ENCODE measurements around the gene CRACR2B. TPM values are rescaled to one million over a fixed set of nuclear protein-coding genes. Genes with fewer than 3 reads are reported as not detected.
A peak's percentile ranks its signal among the peaks of the same experiment; 100 is the strongest.

Gene CRACR2B
- total and polyA plus RNA-seq, 2 of the 13 experiments (the other 11 are each of a cell fraction or from before 2014, with no cell fraction given), result 14.9 to 21.0 TPM

GRCh38 chr11:832529-833113 is 4.9 kb downstream of the CRACR2B start, which contains the start of gene CD151 (continued):
- TF ChIP-seq, protein P1, sequence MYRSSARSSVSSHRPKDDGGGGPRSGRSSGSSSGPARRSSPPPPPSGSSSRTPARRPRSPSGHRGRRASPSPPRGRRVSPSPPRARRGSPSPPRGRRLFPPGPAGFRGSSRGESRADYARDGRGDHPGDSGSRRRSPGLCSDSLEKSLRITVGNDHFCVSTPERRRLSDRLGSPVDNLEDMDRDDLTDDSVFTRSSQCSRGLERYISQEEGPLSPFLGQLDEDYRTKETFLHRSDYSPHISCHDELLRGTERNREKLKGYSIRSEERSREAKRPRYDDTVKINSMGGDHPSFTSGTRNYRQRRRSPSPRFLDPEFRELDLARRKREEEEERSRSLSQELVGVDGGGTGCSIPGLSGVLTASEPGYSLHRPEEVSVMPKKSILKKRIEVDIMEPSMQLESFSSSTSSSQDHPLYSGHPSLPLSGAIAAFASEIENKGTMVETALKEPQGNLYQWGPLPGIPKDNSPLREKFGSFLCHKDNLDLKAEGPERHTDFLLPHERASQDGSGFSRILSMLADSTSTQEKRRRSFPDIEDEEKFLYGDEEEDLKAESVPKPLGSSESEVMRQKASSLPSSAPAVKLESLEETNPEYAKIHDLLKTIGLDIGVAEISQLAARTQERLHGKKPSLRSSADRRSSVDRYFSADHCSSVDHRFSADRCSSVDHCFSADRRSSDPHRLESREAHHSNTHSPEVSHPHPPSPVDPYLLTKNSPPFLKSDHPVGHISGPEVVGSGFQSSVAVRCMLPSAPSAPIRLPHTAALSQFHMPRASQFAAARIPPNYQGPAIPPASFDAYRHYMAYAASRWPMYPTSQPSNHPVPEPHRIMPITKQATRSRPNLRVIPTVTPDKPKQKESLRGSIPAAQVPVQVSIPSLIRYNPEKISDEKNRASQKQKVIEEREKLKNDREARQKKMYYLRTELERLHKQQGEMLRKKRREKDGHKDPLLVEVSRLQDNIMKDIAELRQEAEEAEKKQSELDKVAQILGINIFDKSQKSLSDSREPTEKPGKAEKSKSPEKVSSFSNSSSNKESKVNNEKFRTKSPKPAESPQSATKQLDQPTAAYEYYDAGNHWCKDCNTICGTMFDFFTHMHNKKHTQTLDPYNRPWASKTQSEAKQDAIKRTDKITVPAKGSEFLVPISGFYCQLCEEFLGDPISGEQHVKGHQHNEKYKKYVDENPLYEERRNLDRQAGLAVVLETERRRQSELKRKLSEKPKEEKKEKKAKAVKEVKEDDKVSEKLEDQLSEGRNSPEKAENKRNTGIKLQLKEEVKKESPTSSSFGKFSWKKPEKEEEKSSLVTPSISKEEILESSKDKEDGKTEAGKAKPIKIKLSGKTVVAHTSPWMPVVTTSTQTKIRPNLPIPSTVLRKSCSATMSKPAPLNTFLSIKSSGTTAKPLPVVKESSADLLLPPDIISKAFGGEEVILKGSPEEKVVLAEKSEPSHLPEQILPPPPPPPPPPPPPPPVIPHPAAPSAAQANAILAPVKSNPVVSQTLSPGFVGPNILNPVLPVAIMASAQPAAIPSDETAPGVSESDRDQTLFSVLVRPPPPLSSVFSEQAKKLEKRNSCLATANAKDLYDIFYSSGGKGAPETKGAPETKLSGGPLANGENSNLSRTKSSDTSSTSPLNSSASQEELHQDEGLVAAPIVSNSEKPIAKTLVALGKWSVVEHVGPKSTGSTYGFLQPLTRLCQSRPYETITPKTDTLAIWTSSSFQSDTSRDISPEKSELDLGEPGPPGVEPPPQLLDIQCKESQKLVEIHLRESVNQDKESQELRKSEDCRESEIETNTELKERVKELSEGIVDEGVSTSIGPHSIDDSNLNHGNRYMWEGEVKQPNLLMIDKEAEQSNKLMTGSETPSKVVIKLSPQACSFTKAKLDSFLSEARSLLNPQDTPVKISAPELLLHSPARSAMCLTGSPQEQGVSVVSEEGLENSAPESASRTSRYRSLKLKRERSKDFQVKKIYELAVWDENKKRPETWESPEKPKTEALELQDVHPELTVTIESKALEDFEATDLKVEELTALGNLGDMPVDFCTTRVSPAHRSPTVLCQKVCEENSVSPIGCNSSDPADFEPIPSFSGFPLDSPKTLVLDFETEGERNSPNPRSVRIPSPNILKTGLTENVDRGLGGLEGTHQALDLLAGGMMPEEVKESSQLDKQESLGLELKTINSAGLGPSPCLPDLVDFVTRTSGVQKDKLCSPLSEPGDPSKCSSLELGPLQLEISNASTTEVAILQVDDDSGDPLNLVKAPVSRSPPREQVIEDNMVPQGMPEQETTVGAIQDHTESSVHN (CRISPR knock-in tag; IDR thresholded peaks at IDR 0.05), result no peak
- TF ChIP-seq MIER3 (CRISPR knock-in tag; IDR thresholded peaks at IDR 0.05; ENCODE audit: borderline replicate concordance) (no peak), ZC3H4 (CRISPR knock-in tag; IDR thresholded peaks at IDR 0.05; ENCODE audit: borderline replicate concordance) (no peak), HOXA7 (CRISPR knock-in tag; IDR thresholded peaks at IDR 0.05) (no peak), PHF21A (CRISPR knock-in tag; IDR thresholded peaks at IDR 0.05) (no peak), ZNF382 (CRISPR knock-in tag; IDR thresholded peaks at IDR 0.05; ENCODE audit: borderline replicate concordance) (no peak), CAMTA2 (CRISPR knock-in tag; IDR thresholded peaks at IDR 0.05; ENCODE audit: borderline replicate concordance) (no peak), TOPORS (CRISPR knock-in tag; IDR thresholded peaks at IDR 0.05) (no peak), ZNF383 (CRISPR knock-in tag; IDR thresholded peaks at IDR 0.05; ENCODE audit: borderline replicate concordance) (no peak), RARG (CRISPR knock-in tag; IDR thresholded peaks at IDR 0.05; ENCODE audit: low read depth) (no peak), ZNF790 (CRISPR knock-in tag; IDR thresholded peaks at IDR 0.05; ENCODE audit: borderline replicate concordance) (no peak), TERF1 (CRISPR knock-in tag; IDR thresholded peaks at IDR 0.05) (no peak), GPN1 (CRISPR knock-in tag; IDR thresholded peaks at IDR 0.05; ENCODE audit: borderline replicate concordance) (no peak), PHF8 (CRISPR knock-in tag; IDR thresholded peaks at IDR 0.05) (peak; percentile 62), FOXC1 (CRISPR knock-in tag; IDR thresholded peaks at IDR 0.05; ENCODE audit: borderline replicate concordance) (no peak), ZSCAN12 (CRISPR knock-in tag; IDR thresholded peaks at IDR 0.05) (no peak)
- TF ChIP-seq, protein P2, sequence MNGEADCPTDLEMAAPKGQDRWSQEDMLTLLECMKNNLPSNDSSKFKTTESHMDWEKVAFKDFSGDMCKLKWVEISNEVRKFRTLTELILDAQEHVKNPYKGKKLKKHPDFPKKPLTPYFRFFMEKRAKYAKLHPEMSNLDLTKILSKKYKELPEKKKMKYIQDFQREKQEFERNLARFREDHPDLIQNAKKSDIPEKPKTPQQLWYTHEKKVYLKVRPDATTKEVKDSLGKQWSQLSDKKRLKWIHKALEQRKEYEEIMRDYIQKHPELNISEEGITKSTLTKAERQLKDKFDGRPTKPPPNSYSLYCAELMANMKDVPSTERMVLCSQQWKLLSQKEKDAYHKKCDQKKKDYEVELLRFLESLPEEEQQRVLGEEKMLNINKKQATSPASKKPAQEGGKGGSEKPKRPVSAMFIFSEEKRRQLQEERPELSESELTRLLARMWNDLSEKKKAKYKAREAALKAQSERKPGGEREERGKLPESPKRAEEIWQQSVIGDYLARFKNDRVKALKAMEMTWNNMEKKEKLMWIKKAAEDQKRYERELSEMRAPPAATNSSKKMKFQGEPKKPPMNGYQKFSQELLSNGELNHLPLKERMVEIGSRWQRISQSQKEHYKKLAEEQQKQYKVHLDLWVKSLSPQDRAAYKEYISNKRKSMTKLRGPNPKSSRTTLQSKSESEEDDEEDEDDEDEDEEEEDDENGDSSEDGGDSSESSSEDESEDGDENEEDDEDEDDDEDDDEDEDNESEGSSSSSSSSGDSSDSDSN (CRISPR knock-in tag; IDR thresholded peaks at IDR 0.05), result peak; percentile 53; the same call in 1 of the 2 replicates

Data from HepG2 (cell line).